Endodermal cell (in vitro differentiated cells): ENCODE measurements around the gene MPRIP. TPM values are rescaled to one million over a fixed set of nuclear protein-coding genes. Genes with fewer than 3 reads are reported as not detected.

Experiments used
- DNase-seq: peaks from one replicate; pipeline ENCODE4 v3.0.0-alpha.2; 2017
- H3K27ac ChIP-seq: 2 replicates; pipeline ENCODE4 v1.5.1; 2013; ENCODE audit warnings: mild to moderate bottlenecking, low read depth, low read length, moderate library complexity
- H3K27me3 ChIP-seq: 2 replicates; pipeline ENCODE4 v1.6.1; 2013; ENCODE audit warnings: mild to moderate bottlenecking, low read length, moderate library complexity; ENCODE audit not compliant: insufficient read depth, control insufficient read depth, poor library complexity, severe bottlenecking
- H3K36me3 ChIP-seq: 2 replicates; pipeline ENCODE4 v1.7.0; 2013; ENCODE audit warnings: mild to moderate bottlenecking, low read length, moderate library complexity; ENCODE audit not compliant: control insufficient read depth, insufficient read depth
- H3K4me1 ChIP-seq: one replicate; pipeline ENCODE4 v1.7.0; 2013; ENCODE audit warnings: low read length; ENCODE audit not compliant: control insufficient read depth, insufficient read depth
- H3K4me3 ChIP-seq: 2 replicates; pipeline ENCODE4 v1.5.1; 2013; ENCODE audit warnings: mild to moderate bottlenecking, low read length, moderate library complexity
- H3K9ac ChIP-seq: 2 replicates; pipeline ENCODE4 v1.6.1; 2013; ENCODE audit warnings: mild to moderate bottlenecking, low read length, moderate library complexity; ENCODE audit not compliant: poor library complexity, severe bottlenecking; ENCODE audit errors: extremely low read depth
- H3K9me3 ChIP-seq: 2 replicates; pipeline ENCODE4 v1.6.1; 2013; ENCODE audit warnings: mild to moderate bottlenecking, low read length, moderate library complexity; ENCODE audit not compliant: control insufficient read depth
- H3K27ac Mint-ChIP-seq: 2 replicates; pipeline ENCODE4 v1.8.0; 2020; ENCODE audit warnings: mixed read lengths
- H3K27me3 Mint-ChIP-seq: 2 replicates; pipeline ENCODE4 v1.8.0; 2021; ENCODE audit warnings: mild to moderate bottlenecking, mixed read lengths; ENCODE audit not compliant: insufficient read depth
- H3K36me3 Mint-ChIP-seq: 2 replicates; pipeline ENCODE4 v1.8.0; 2020; ENCODE audit warnings: low read depth, mixed read lengths
- H3K4me1 Mint-ChIP-seq: 2 replicates; pipeline ENCODE4 v1.8.0; 2020; ENCODE audit warnings: mixed read lengths
- H3K4me3 Mint-ChIP-seq: 2 replicates; pipeline ENCODE4 v1.8.0; 2020; ENCODE audit warnings: mild to moderate bottlenecking, moderate library complexity, mixed read lengths
- H3K9me3 Mint-ChIP-seq: 2 replicates; pipeline ENCODE4 v1.8.0; 2020; ENCODE audit warnings: mild to moderate bottlenecking, mixed read lengths
- WGBS, 2 experiments: methylation state at CpG; one replicate each; pipeline versions ENCODE4 v1.1.5 to v1.1.7; 2013; ENCODE audit warnings: missing lambda C conversion rate in 2 of 2, mixed read lengths in 1 of 2; ENCODE audit not compliant: insufficient coverage in 1 of 2, insufficient read length in 1 of 2; 5-methylcytosine and 5-hydroxymethylcytosine counted together
- total RNA-seq, 2 donors: library from RNA; stranded (reverse); fragmentation: NEBNext Ultra II Directional in 1 of 2; extraction: Animal tissue kit (Norgen Biotek cat#: 25700) in 1 of 2; gene quantifications; 2 replicates in 1 of 2; 3 replicates in 1 of 2; pipeline ENCODE4 v1.2.1, GENCODE V29; 2021
- TF ChIP-seq, protein P1 (sequence below): fragments of 200-600 bp; sonication (generic); conservative IDR thresholded peaks from 2 replicates; pipeline ENCODE4 v1.5.0; 2021; ENCODE audit warnings: antibody characterized with exemption, mild to moderate bottlenecking

The MPRIP gene
- total RNA-seq, 2 donors from 2014 or later, result 154 to 155 TPM

DNA sequence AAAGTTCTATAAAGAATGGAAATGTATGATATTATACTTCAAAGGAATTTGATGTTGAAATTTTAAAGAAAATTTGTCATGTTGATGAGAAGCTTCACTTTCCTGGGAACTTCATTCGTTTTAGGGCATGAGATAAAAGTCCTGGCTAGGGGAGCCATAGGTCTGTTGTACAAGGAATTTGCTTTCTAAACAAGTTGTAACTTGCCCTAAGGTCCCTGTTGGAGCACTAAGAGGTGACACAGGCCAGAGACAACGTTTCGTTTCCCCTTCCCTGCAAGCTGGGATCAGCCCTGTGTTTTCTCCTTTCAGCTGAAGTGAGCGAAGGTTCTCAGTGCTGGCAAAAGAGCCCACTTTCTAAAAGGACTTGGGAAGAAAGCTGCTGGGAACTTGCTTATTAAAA, 147.3 kb downstream of the MPRIP start:
- 66 to 67% methylated on average over 4 of the region's 4 CpGs for WGBS, 2 experiments
- no peak overlapping the region for H3K4me3 ChIP-seq
- Mint-ChIP-seq H3K27ac (no peak overlapping the region), H3K27me3 (no peaks in the 10 kb centered on the region), H3K4me1 (peaks cover 28% of the 10 kb centered on the region), H3K9me3 (no peaks in the 10 kb centered on the region), H3K36me3 (peaks cover 12% of the 10 kb centered on the region), H3K4me3 (no peak overlapping the region)
- no peak for DNase-seq
- TF ChIP-seq, protein P1, sequence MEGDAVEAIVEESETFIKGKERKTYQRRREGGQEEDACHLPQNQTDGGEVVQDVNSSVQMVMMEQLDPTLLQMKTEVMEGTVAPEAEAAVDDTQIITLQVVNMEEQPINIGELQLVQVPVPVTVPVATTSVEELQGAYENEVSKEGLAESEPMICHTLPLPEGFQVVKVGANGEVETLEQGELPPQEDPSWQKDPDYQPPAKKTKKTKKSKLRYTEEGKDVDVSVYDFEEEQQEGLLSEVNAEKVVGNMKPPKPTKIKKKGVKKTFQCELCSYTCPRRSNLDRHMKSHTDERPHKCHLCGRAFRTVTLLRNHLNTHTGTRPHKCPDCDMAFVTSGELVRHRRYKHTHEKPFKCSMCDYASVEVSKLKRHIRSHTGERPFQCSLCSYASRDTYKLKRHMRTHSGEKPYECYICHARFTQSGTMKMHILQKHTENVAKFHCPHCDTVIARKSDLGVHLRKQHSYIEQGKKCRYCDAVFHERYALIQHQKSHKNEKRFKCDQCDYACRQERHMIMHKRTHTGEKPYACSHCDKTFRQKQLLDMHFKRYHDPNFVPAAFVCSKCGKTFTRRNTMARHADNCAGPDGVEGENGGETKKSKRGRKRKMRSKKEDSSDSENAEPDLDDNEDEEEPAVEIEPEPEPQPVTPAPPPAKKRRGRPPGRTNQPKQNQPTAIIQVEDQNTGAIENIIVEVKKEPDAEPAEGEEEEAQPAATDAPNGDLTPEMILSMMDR, result no peak
- H3K36me3 ChIP-seq, result peaks cover 9% of the 10 kb centered on the region
- no peak overlapping the region for H3K9ac ChIP-seq
- H3K9me3 ChIP-seq, result no peaks in the 10 kb centered on the region
- no peaks in the 10 kb centered on the region for H3K27me3 ChIP-seq
- peaks cover 20% of the 10 kb centered on the region for H3K4me1 ChIP-seq
- H3K27ac ChIP-seq, result no peak overlapping the region

DNA sequence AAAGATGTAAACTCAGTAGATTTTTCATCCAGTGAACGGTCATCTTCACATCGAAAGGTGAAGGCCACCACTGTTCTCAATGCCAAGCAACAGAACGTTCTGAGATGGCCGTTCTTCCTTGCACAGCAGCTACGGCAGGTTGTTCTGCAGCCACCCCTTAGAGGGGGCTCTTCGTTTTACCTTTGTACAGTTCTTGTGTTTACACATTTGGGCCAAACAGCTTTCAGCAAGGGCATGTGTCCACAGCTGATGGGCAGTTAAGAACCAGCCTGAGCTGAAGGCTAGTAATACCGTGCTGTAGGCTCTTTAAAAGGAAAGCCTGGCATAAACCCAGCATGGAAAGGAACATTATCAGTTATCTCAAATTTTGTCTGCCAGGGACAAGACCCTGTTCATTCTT, 147.9 kb downstream of the MPRIP start:
- Mint-ChIP-seq H3K4me3 (no peak overlapping the region), H3K27ac (no peak overlapping the region), H3K9me3 (no peaks in the 10 kb centered on the region), H3K36me3 (peaks cover 10% of the 10 kb centered on the region), H3K27me3 (no peaks in the 10 kb centered on the region), H3K4me1 (peaks cover 22% of the 10 kb centered on the region)
- 94% methylated on average over 7 of the region's 7 CpGs for WGBS, 2 experiments
- no peak for DNase-seq
- H3K4me3 ChIP-seq, result no peak overlapping the region
- no peaks in the 10 kb centered on the region for H3K27me3 ChIP-seq
- H3K36me3 ChIP-seq, result peaks cover 9% of the 10 kb centered on the region
- H3K4me1 ChIP-seq, result peaks cover 20% of the 10 kb centered on the region
- no peak overlapping the region for H3K27ac ChIP-seq
- H3K9me3 ChIP-seq, result no peaks in the 10 kb centered on the region
- no peak overlapping the region for H3K9ac ChIP-seq
- TF ChIP-seq, protein P1, result peak; percentile 18

DNA sequence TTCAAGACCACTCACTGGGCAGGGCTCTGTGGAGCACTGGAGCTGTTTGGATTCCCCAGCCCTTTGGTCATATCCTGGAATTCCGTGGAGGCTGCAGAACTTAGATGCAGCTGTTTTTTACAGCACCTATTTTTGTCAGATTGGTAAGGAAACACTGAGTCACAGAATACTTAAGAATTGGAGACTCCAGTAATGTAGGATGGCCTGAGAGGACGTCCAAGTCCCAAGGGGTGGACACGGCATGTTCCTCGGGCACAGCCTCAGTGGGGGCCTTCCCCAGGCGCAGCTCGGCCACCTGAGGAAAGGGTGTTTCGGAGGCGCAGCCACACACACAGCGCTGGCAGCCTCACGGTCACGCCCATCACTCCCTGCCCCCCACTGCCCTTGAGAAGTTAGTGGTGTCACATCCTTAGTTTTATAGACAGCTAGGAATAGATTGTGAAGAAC, 149.1 kb downstream of the MPRIP start:
- H3K9me3 Mint-ChIP-seq, result no peaks in the 10 kb centered on the region
- Histone ChIP-seq H3K4me1 (peaks cover 14% of the 10 kb centered on the region), H3K27me3 (no peaks in the 10 kb centered on the region), H3K9me3 (no peaks in the 10 kb centered on the region), H3K36me3 (peaks cover 9% of the 10 kb centered on the region), H3K4me3 (no peak overlapping the region), H3K9ac (no peak overlapping the region), H3K27ac (no peak overlapping the region)
- no peak overlapping the region for H3K27ac Mint-ChIP-seq
- no peak for DNase-seq
- H3K36me3 Mint-ChIP-seq, result peaks cover 9% of the 10 kb centered on the region
- no peaks in the 10 kb centered on the region for H3K27me3 Mint-ChIP-seq
- H3K4me1 Mint-ChIP-seq, result peaks cover 10% of the 10 kb centered on the region
- H3K4me3 Mint-ChIP-seq, result no peak overlapping the region
- TF ChIP-seq, protein P1, result no peak
- 82 to 91% methylated on average over 7 to 11 of the region's 11 CpGs for WGBS, 2 experiments
